GM18508 (cell line): ENCODE data around the gene WDR87.

Source experiments
- ATAC-seq: cut with Tn5 transposase; IDR thresholded peaks from one replicate; pipeline ENCODE4 v1.9.1; 2021; ENCODE audit warnings: moderate number of reproducible peaks; ENCODE audit not compliant: insufficient read depth, unreplicated experiment

Gene WDR87

DNA sequence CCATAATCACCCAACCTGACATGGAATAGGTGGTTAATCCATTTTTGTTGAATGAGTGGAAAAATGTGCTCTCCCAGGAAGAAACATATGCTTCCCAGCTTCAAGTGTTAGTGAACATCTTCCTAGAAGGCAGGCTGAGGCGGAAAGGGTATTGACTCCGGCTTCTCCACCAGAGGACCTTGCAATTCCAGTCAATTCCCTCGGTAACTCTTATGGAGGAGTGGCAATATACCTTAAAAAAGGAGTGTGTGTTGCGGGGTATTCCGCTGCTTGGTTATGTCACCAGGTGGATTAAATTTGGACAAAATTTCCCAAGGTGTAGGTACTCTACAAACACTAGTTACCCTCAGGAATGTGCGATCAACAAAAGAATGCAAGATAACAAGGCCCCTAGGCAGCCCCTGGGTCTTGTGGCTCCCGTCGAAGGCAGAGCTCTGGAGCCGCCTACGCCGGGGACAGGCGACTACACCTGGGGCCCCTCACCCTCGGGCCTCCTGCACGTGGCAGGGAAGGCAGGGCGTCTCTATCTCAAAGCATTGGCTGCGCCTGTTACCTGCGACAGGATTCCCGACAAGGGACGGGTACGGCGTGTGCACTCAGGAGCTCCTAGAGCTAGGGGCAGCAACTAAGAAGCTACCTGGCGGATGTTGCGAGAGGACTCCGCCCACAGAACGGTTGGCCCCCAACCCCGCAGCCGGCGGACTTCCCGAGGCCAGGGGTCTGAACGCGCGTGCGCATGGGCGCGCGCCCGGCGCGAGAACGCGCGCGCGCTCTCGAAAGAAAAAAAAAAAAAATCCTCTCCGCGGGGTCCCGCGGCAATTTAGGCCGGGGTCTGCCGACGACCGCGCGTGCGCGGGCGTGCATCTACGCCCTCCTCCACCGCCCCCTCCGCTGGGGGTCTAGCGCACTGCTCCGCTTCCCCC is at the start of gene WDR87:
Gene WDR87, minus strand, starts transcription at position 649 of the 923 bp plus-strand sequence. CDS start 8,355 bp downstream, outside the sequence.
- peak; percentile 7 for ATAC-seq

DNA sequence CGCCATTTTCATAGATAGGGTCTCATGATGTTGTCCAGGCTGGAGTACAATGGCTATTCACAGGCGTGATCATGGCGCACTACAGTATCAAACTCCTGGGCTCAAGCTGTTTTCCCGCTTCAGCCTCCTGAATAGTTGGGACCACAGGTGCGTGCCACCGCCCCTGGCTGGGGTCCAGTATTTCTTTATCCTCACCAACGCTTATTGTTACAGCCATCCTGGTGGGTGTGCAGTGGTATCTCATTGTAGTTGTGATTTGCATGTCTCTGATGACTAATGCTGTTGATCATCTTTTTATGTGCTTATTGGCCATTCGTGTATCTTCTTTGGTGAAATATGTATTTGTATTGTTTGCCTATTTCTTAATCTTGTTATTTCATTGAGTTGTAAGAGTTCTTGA is 49.6 kb upstream of the WDR87 start:
- no peak for ATAC-seq

DNA sequence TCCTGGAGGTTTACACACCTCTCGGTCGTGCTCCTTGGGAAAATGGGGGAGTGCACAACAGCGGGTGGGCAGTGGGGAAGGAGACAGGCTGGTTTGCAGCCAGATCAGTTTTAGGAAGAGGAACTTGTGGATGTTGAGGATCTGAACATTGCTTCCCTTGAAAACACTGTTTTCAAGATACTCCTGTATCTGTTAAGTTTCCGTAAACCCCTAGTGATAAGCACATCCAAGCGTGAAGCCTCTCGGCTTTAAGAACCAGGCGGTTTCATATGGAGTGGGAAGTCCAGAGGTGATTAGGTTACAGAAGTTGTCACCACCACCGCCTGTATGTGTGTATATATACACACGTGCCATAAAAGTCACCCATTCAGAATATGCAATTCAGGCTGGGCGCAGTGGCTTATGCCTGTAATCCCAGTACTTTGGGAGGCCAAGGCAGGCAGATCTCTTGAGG is 48.1 kb upstream of the WDR87 start:
- no peak for ATAC-seq

DNA sequence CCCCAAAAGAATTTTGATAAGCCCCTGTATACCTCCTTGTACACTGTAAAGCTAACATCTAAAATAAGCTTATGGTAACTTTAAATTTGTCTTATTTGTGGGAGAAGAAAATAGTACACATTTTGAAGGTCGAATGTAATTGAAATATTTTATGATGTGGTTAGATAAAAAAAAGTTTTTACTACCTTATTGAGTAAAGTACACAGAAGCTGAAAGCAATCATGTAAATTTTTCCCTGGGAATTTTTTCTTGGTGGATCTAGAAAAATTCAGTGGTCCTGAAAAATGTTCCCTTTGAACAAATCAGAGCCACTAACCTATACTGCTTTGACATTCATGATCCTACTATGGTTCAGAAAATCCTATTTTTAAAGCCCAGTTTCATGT is 47.5 kb upstream of the WDR87 start:
- no peak for ATAC-seq

DNA sequence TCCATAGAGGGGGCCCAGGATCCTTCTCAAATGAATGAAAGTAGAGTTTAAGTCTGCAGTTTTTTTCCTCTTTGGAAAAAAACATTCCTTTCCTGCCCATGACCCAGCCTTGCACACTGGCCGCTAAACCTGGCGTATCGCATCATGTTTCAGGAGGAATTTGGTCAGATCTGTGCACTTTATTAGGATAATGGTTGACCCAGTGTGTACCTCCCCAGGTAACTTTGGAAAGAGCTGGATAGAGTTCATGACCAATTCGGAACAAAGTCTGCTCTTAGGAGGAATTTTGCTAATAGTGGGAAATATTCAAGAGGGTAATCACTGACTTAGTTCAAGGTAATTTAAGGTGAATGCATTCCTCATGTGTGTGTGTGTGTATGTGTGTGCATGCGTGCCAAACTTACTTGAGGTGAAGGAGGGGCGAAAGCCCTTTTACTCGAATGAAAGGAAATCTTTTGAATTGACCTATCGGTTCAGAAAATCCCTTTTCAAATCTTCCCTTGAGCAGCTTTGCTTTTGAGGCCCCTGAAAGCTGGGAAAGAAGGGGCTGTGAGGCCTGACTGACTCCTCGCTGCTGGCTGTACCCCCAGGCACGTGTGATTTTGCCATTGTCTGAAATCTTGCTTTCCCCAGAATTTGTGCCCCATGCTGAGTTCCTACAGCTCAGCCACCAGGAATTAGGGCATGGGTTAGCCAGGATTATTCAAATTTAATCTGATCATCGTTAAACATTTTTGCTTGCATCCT is 47.0 kb upstream of the WDR87 start:
- no peak for ATAC-seq

DNA sequence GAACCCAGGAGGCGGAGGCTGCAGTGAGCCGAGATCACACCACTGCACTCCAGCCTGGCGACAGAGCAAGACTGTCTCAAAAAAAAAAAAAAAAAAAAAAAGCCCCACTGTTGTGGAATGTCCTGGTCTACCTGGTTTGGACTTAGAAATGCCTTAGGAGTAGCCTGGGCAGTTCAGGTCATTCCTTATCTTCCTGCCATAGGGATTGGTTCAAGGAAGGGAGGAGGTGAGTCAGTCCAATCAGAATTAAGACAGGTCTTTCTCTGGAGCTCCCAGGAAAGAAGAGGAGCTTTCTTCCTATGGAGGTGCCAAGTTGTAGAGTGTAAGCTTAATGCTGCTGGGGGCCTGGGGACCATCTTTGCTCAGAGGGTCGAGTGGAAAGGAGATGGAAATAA is 45.4 kb upstream of the WDR87 start:
- no peak for ATAC-seq

DNA sequence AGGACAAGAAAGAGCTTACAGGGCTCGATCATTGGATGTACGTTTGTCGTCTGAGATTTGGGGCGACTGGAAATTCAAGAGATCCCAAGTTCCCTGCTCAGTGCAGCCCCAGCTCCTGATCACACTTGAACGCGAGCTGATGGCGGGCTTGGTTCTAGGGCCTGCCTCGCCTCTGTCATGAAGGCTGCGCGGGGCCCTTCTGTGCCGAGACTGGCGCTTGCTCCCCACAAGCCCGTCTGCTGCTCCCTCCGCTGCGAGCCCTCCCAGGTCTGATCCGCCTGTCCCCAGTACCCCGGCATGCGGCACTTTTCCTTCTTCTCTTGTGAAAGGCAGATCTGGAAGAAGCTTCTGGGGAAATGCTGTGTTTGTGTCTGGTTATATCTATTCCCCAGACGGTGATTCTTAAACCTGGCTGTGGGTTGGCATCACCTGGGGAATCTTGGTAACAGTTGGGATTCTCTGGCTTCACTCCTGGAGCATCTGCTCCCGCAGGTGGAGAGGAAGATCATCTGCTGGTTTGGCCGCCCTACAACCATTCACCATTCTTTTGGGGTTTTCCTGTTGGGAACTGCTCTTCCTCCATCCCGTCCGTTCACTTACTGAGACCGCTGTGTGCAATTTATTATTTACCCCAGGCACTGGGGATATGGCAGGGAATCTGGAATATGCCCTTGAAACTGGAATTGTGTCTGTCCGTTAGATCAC is 44.2 kb upstream of the WDR87 start:
- no peak for ATAC-seq

DNA sequence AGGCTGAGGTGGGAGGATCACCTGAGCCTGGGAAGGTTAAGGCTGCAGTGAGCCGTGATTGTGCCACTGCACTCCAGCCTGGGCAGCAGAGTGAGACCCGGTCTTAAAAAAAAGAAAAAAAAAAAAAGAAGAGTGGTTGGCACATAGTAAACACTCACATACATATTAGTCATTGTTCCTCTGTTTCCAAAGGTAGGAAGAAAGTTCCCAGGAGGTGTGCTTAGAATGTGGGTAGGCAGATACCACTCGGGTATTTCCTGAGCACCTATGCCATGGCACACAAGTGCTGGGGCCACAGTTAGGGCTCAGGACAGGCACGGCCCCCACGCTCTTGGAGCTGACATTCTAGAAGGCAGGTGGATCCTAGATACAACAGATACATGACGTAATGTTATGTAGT is 42.0 kb upstream of the WDR87 start:
- no peak for ATAC-seq

DNA sequence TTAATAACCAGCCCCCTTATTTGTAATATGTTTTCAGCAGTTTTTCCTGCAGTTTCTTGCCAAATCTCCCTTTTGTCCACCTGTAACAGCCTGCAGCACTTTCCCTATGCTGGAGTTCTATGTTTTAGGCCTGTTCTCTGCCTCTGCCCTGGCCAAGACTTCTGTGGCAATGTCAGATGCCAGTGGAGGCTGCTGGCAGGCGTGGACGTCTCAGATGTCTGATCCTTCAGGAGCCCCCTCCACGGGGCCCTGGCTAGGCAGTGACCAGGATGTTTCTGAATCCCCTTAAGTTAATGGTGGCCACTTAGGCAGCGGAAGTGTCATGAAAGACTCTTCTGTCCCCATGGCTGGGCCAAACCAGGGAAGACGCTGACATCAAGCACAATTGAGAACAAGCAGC is 41.4 kb upstream of the WDR87 start:
- ATAC-seq = no peak

DNA sequence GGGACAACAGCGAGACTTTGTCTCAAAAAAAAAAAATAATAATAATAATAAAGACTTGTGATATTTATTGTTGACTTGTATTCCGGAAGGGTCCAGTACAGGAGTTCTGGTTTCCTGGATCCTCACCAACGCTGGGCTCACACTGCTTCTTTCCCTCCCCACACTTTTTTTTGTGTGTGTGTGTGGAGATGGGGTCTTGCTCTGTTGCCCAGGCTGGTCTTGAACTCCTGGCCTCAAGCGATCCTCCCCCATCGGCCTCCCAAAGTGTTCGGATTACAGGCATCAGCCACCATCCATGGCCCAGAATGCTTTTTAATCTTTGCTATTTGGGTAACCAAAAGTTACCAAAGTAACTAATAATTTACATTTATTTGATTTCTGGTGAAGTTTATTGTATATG is 39.7 kb upstream of the WDR87 start:
- no peak for ATAC-seq

DNA sequence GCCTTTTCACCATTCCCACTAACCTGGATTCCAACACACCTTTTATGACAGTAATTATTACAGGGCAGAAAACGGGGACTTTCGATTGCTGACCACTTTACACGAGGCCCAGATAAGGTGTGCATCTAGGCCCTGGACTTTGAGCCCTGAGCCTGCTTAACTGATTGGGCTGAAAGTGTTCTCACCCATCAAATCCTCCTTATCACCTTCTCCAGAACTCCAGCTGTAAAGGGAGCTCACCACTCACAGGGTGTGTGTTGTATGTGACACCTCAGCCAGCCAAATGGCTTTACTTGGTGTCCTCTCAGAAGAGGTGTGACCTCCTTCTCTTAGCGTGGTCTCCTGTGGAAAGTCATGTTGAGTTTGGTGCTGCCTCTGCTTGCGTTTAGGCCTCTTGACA is 37.1 kb upstream of the WDR87 start:
- ATAC-seq = no peak

DNA sequence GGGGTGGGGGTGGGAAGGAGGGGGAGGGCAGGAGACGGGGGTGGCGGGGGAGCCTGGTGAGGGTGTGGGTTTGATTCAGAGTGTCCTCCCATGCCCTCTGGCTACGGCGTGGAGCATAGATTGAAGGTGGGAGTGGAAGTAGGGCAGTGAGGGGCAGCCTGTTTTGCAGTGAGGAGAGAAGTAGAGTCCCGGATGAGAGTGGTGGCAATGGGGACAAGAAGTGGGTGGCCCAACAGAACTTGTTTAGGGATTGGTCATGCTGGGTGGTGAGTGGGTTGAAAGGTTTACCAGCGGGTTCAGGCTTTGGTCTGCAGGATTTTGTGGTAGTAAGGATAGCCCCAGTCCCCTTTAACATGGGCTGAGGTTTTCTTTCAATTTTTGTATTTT is 36.1 kb upstream of the WDR87 start:
- ATAC-seq = no peak

DNA sequence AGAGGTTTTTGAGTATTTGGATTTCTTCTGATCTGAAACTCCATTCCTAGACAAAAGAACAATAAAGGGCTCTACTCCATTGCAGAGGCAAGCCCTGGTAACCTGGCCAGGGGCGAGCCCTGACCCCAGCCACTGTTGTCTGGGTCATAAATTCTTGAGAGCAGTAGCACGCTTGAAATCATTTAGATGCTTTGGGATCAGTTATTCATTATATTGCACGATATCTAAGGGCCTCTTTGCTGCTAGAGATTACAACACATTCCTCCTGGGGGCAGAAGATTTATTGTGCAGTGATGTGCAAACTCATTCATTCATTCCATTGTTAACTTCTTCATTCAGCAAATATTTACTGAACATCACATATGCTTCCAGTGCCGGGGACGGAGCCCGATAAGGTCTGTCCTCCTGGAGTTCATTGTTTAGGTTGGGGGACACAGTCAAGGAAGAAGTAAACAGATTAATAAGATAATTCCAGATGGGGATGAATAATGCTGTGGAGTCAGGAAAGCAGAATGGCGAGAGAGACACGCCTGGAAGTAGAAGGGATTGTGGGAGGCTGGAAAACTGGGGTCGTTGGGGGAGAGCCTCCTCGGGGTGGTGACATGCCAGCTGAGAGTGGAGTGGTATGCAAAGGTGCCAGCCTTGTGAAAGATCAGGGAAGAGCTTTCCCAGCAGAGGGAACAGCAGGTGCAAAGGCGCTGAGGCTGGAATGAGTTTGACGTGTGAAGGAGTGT is 35.6 kb upstream of the WDR87 start:
- no peak for ATAC-seq

DNA sequence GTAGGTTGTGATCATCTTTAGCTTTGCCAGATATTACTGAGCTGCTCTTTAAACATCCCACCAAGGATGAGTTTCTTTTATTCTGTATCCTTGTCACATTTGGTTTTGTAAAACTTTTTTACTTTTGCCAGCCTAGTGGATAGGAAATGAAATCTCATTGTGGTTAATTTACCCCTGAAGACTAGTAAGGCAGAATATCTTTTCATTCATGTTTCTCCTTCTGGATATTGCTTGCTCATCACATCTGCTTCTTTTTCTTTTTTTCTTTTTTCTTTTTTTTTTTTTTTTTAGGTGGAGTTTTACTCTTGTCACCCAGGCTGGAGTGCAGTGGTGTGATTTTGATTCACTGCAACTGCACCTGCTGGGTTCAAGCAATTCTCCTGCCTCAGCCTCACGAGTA is 32.0 kb upstream of the WDR87 start:
- no peak for ATAC-seq

DNA sequence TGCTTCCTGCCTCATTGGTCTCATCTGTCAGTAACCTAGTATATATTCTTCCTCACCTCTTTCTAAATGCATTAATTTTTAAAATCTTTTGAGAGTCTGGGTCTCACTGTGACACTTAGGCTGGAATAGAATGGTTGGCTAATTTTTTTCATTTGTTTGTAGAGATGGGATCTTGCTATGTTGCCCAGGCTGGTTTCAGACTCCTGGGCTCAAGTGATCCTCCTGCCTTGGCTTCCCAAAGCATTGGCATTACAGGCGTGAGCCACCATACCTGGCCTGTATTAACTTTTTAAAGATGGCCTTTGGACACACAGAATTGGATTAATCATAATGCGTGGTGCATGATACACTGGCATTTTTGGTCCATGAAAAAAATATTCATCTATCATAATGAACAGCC is 30.5 kb upstream of the WDR87 start:
- ATAC-seq = no peak

DNA sequence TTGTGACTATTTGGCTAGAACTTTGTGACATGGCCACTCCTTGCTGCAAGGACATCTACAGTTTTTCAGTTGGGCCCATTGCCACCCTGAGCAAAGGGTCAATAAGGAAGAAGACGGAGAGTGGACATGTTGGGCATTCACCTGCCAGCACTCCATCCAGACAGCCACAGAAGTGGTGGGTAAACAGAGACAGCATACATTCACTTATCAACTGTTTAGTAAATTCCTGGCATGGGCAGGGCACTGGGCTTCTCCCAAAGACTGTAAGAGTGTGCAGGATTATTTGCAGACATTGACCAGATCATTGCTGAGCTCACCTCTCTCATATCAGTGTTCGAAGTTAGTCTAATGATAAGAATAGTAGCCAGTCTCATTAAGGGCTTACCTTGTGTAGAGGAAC is 29.8 kb upstream of the WDR87 start:
- ATAC-seq = no peak

DNA sequence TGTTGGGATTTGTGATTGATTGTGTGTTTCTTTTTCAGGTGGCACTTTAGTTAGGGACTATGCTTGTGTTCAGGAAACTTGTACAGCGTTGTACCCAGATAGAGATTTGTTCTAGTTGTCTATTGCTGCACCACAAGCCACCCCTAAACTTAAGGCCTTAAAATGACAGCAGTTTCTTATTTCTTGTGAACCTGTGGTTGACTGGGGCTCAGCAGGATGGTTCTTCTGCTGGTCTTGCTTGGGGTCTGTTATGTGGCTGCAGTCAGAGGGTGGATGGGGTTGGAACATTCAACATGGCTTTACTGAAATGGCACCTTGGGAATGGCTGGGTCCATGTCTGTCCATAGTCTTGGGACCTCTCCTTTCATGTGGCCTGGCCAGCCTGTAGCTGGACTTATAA is 28.9 kb upstream of the WDR87 start:
- no peak for ATAC-seq

DNA sequence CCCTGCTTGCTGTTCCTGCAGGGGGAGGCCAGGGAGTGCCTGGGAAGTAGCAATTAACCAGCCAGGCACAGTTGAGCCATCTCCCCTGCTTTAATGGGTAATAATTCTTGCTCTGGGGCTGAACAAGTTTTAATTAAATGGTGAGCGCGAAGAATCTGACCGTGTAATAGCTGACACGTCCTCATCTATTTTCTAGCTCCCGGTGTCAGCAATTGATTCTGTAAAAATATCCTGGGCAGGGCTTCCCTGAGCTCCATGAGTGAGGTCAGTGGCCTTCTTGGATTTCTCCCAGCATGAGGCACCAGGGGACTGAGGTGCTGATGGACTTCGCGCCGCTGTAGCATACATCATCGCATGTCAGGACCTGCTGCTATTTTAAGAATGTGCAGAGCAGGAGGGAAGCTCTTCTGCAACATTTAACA is 27.6 kb upstream of the WDR87 start:
- ATAC-seq = no peak

DNA sequence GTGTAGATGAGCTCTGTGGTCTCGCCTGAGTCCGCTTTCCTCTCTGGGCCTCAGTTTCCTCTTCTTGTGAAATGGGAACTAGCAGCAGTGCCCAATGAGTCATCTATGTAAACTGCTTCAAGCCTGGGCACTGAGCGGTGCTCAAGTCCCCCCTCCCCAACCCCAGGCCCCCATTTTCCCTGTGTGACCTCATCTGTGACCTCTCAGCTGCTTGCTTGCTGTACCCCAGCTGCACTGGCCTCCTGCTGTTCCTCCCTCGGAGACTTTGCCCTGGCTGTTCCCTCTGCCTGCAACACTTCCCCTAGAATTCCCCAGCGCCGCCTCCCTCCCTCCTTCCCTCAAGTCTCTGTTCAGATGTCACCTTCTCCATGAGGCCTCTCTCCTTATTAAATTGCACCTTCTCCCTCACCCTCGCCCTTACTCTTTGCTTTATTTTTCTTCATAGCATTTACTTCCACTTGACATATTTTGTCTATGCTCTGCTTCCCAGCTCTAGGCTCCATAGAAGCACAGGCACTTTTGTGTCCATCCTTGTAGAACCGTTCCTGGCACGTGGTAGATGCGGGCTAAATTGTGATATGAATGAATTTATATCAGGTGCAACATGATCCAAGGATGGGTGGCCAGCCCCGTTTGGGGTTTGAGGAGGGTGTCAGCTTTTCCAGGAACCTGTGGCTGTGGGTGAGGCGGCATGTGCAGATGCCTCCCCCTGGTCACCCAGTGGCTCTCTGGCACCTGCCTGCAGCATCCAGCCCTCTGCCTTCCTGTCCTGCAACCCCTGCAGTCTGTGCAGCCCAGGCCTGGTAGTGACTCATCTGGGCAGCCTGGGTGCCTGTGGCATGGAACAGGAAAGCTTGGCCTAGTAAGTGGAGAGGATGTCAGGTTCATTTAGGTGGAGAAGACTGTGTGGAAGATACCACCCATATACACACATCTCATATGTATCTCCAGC is 26.9 kb upstream of the WDR87 start:
- ATAC-seq = no peak
